Keratinocyte (primary cell): ENCODE data around the gene PPP2R5A.

Experiments
- CTCF ChIP-seq, 3 experiments: IDR thresholded peaks in 1 of 3; conservative IDR thresholded peaks in 1 of 3; optimal IDR thresholded peaks in 1 of 3; 2 replicates in 2 of 3; 3 replicates in 1 of 3; pipeline versions ENCODE3 to v1.5.1; 2011; ENCODE audit warnings: low read length in 3 of 3, mild to moderate bottlenecking in 3 of 3, moderate library complexity in 2 of 3, control low read depth in 1 of 3, inconsistent platforms in 1 of 3; ENCODE audit not compliant: insufficient read depth in 2 of 3; ENCODE audit errors: extremely low read depth in 1 of 3
- EZH2 ChIP-seq: IDR thresholded peaks from one replicate; pipeline ENCODE4 v1.6.1; 2012; ENCODE audit warnings: inconsistent platforms, mild to moderate bottlenecking, low read length, moderate library complexity

- no peak for TF ChIP-seq CTCF (optimal IDR thresholded peaks at IDR 0.05 in 1 of 3, IDR thresholded peaks at IDR 0.05 in 1 of 3, conservative IDR thresholded peaks at IDR 0.05 in 1 of 3; ENCODE audit: extremely low read depth in 1 of 3, insufficient read depth in 2 of 3, low read length in 3 of 3)
- no peak for TF ChIP-seq EZH2
Observed at GRCh38 chr1:212364985-212365384, 79.8 kb downstream of the PPP2R5A start.
